AG04449 (cell line): Measurements from ENCODE around the gene MSI2.

Experiments
- CTCF ChIA-PET: fragments of 350-600 bp; formaldehyde crosslinking; extraction: SDS; loops from one replicate; lab custom pipeline; 2021; ENCODE audit warnings: antibody characterized with exemption; lab: Yijun Ruan, JAX
- POLR2A ChIA-PET: fragments of 400-600, 350-600 bp; formaldehyde crosslinking; extraction: SDS; loops from one replicate; lab custom pipeline; 2020; ENCODE audit warnings: antibody characterized with exemption, inconsistent platforms; lab: Yijun Ruan, JAX
- DNase-seq: peaks from one replicate; pipeline ENCODE4 v3.0.0-alpha.2; 2010; ENCODE audit warnings: low read depth, low spot score
- H3K4me3 ChIP-seq: 2 replicates; pipeline ENCODE4 v1.5.1; 2011; ENCODE audit warnings: low read depth, mild to moderate bottlenecking, control low read depth, low read length
- CTCF ChIP-seq: IDR thresholded peaks from one replicate; pipeline ENCODE4 v1.5.1; 2011; ENCODE audit warnings: mild to moderate bottlenecking, moderate library complexity, low read length, control low read depth, inconsistent platforms; ENCODE audit not compliant: insufficient read depth; ENCODE audit errors: missing control alignments

MSI2 gene

GRCh38 chr17:57687642-57688041, 431.3 kb downstream of the MSI2 start:
- ChIA-PET CTCF (interaction anchor here (4.3 kb wide), 1 partner anchor 16 kb away, joined by 32 read pairs; no protein-coding TSS in a partner anchor), POLR2A (no interaction called here)
- TF ChIP-seq CTCF: no peak
- no peak for DNase-seq
- H3K4me3 ChIP-seq: no peak overlapping the region

GRCh38 chr17:57689254-57689653, 432.9 kb downstream of the MSI2 start:
- no peak overlapping the region for H3K4me3 ChIP-seq
- ChIA-PET POLR2A (no interaction called here), CTCF (interaction anchor here (0.9 to 1.6 kb wide), 3 partner anchors 17 to 445 kb away, joined by 3 to 8 read pairs (median 3); no protein-coding TSS in a partner anchor)
- DNase-seq: no peak
- no peak for TF ChIP-seq CTCF

GRCh38 chr17:57691939-57692338, 435.6 kb downstream of the MSI2 start:
- ChIA-PET CTCF (interaction anchor here (0.6 kb wide), 1 partner anchor 21 kb away, joined by 3 read pairs; no protein-coding TSS in a partner anchor), POLR2A (no interaction called here)
- no peak for DNase-seq
- no peak overlapping the region for H3K4me3 ChIP-seq
- TF ChIP-seq CTCF: no peak

- no peak for TF ChIP-seq CTCF
- CTCF ChIA-PET: no interaction called here
- DNase-seq: no peak
- H3K4me3 ChIP-seq: no peak overlapping the region
- POLR2A ChIA-PET: no interaction called here
Measured at GRCh38 chr17:57692770-57693169, 436.4 kb downstream of the MSI2 start.

- DNase-seq: no peak
- ChIA-PET CTCF (interaction anchor here (0.7 to 1.9 kb wide), 4 partner anchors 22 to 96 kb away, joined by 3 to 11 read pairs (median 6); no protein-coding TSS in a partner anchor), POLR2A (no interaction called here)
- TF ChIP-seq CTCF: no peak
- H3K4me3 ChIP-seq: no peak overlapping the region
Measured at GRCh38 chr17:57694051-57694450, 437.7 kb downstream of the MSI2 start.

GRCh38 chr17:57696050-57696449, 439.7 kb downstream of the MSI2 start:
- ChIA-PET CTCF (interaction anchor here (1.4 to 1.9 kb wide), 2 partner anchors 11 to 98 kb away, joined by 3 to 11 read pairs; no protein-coding TSS in a partner anchor), POLR2A (no interaction called here)
- no peak overlapping the region for H3K4me3 ChIP-seq
- DNase-seq: no peak
- no peak for TF ChIP-seq CTCF
